Stomach (tissue), 9 donors: ENCODE data around the gene COX19. TPM values are rescaled to one million over a fixed set of nuclear protein-coding genes. Genes with fewer than 3 reads are reported as not detected.

Experiments used
- DNase-seq, 2 donors: peaks; one replicate each; pipeline versions ENCODE4 v3.0.0 to v3.0.0-alpha.2; 2013 to 2019
- H3K27ac ChIP-seq, 5 donors: fragments of 200-600 bp in 4 of 5; sonication (generic) in 4 of 5; one replicate each; pipeline ENCODE4 v1.5.1; 2013 to 2019; ENCODE audit warnings: mild to moderate bottlenecking in 1 of 5, moderate library complexity in 1 of 5
- H3K27me3 ChIP-seq, 3 donors: fragments of 200-600 bp; sonication (generic); one replicate each; pipeline ENCODE4 v1.5.1; 2017 to 2019; ENCODE audit warnings: mixed run types in 1 of 3
- H3K36me3 ChIP-seq, 4 donors: fragments of 200-600 bp; sonication (generic); 1 replicate in 3 of 4; 2 replicates in 1 of 4; pipeline ENCODE4 v1.5.1; 2016 to 2019
- H3K4me1 ChIP-seq, 4 donors: fragments of 200-600 bp; sonication (generic); one replicate each; pipeline ENCODE4 v1.5.1; 2016 to 2019
- H3K4me3 ChIP-seq, 4 donors: fragments of 200-600 bp; sonication (generic) in 3 of 4; one replicate each; pipeline ENCODE4 v1.5.1; 2016 to 2019; ENCODE audit warnings: mild to moderate bottlenecking in 1 of 4
- H3K9me3 ChIP-seq, 4 donors: fragments of 200-600 bp; sonication (generic); one replicate each; pipeline ENCODE4 v1.5.1; 2016 to 2019
- EP300 ChIP-seq: sonication (generic); formaldehyde crosslinking; IDR thresholded peaks from one replicate; pipeline ENCODE4 v1.6.1; 2017; ENCODE audit warnings: antibody characterized with exemption
- POLR2A ChIP-seq, 4 donors: fragments of 450-650 bp; IDR thresholded peaks; one replicate each; pipeline ENCODE4 v1.6.1; 2016; ENCODE audit warnings: antibody characterized with exemption in 4 of 4, control low read depth in 2 of 4, mild to moderate bottlenecking in 1 of 4, moderate library complexity in 1 of 4
- POLR2AphosphoS5 ChIP-seq, 3 donors: sonication (generic); formaldehyde crosslinking; IDR thresholded peaks; one replicate each; pipeline ENCODE4 v1.6.1; 2016; ENCODE audit warnings: antibody characterized with exemption in 3 of 3
- WGBS, 5 donors: extraction: QIAGEN DNeasy Blood & Tissue Kit in 3 of 5; methylation state at CpG; one replicate each; pipeline versions ENCODE4 v1.1.5 to v1.1.7; 2013 to 2018; 5-methylcytosine and 5-hydroxymethylcytosine counted together
- intact Hi-C: fragments of 100-400 bp; cut with DNase I; formaldehyde crosslinking; loops from one replicate; pipeline ENCODE4 v1.15.1; 2023; ENCODE audit warnings: low total_unique reads
- polyA plus RNA-seq, 3 donors: library from polyadenylated mRNA; stranded (reverse); fragments of 200-250 nt; gene quantifications; one replicate each; pipeline ENCODE4 v1.2.3, GENCODE V29; 2013
- total RNA-seq, 5 donors: library from RNA; depleted of rRNA; stranded (reverse); fragments of >200 nt; gene quantifications; one replicate each; pipeline versions ENCODE4 v1.1.0 to v1.2.3, GENCODE V29; 2014 to 2016
- TF ChIP-seq, protein P1 (sequence below), 7 experiments: fragments of 450-650 bp in 4 of 7; fragments of 200-600 bp in 3 of 7; sonication (generic) in 3 of 7; IDR thresholded peaks; one replicate each; pipeline ENCODE4 v1.5.1; 2016 to 2019; ENCODE audit warnings: antibody characterized with exemption in 7 of 7, control low read depth in 2 of 7, mild to moderate bottlenecking in 1 of 7
- donor health status: healthy with polysubstance abuse.
- donor health status: Bipolar disorder and iron deficiency.
- donor health status: healthy.

The COX19 gene
- total and polyA plus RNA-seq, 8 donors = 2.3 to 26.6 (median 6.6) TPM

DNA sequence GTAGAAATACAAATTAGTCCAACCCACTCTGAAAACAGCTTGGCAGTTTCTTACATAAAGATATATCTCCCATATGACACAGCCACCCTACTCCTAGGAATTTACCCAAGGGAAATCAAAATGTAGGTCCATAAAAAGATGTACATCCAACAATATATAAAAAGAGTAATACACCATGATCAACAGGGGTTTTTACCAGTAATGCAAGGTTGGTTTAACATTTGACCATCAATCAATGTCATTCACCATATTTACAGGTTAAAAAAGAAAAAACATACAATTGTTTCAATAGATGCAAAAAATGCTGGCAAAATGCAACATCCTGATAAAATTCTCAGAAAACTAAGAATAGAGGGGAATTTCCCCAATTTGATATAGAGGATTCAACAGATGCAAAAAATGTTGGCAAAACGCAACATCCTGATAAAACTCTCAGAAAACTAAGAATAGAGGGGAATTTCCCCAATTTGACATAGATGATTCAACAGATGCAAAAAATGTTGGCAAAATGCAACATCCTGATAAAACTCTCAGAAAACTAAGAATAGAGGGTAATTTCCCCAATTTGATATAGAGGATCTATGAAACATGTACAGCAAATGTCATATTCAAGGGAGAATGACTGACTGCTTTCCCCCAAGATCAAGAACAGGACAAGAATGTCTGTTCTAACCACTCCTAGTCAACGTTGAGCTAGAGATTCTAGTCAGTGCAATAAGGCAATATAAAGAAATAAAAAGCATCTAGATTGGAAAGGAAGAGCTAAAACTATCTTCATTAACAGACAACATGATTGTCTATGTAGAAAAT is 34.5 kb downstream of the COX19 start:
- TF ChIP-seq, protein P1, sequence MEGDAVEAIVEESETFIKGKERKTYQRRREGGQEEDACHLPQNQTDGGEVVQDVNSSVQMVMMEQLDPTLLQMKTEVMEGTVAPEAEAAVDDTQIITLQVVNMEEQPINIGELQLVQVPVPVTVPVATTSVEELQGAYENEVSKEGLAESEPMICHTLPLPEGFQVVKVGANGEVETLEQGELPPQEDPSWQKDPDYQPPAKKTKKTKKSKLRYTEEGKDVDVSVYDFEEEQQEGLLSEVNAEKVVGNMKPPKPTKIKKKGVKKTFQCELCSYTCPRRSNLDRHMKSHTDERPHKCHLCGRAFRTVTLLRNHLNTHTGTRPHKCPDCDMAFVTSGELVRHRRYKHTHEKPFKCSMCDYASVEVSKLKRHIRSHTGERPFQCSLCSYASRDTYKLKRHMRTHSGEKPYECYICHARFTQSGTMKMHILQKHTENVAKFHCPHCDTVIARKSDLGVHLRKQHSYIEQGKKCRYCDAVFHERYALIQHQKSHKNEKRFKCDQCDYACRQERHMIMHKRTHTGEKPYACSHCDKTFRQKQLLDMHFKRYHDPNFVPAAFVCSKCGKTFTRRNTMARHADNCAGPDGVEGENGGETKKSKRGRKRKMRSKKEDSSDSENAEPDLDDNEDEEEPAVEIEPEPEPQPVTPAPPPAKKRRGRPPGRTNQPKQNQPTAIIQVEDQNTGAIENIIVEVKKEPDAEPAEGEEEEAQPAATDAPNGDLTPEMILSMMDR (IDR thresholded peaks at IDR 0.05) = no peak
- TF ChIP-seq POLR2AphosphoS5 (IDR thresholded peaks at IDR 0.05) (no peak), EP300 (no peak), POLR2A (IDR thresholded peaks at IDR 0.05) (no peak)
- Histone ChIP-seq H3K4me1 (peaks cover 0 to 19% (median 5%) of the 10 kb centered on the region in 4 donors), H3K9me3 (peaks cover 0 to 8% (median 0%) of the 10 kb centered on the region in 4 donors), H3K4me3 (no peak overlapping the region), H3K36me3 (peaks cover 0 to 13% (median 0%) of the 10 kb centered on the region in 4 donors), H3K27ac (no peak overlapping the region), H3K27me3 (no peaks in the 10 kb centered on the region)
- no peak for DNase-seq
- intact Hi-C loops = no loop called here
- 55 to 75% (median 62%) methylated on average over 2 of the region's 2 CpGs for WGBS, 5 donors

DNA sequence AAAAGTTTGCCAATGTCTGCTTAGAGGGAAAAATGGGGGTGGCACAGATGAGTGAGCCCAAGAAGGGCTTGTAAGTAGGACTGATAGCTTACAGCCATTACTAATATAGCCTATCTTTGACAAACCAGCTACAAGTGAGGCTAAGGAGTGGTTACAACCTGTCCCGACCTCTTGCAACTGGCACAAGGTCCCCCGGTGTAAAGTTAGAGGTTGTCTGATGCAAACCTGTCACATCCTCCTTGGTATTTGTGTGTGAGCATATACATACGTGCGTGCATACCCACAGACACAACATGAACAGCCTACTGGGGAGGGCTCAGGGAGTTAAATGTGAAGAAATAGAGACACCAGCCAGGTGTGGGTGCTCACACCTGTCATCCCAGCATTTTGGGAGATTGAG is 35.5 kb downstream of the COX19 start:
- peaks cover 0 to 21% (median 4%) of the 10 kb centered on the region in 4 donors for H3K36me3 ChIP-seq
- intact Hi-C loops = no loop called here
- no peak for DNase-seq

GRCh38 chr7:938546-939185 is 36.7 kb downstream of the COX19 start:
- intact Hi-C loops = no loop called here
- H3K9me3 ChIP-seq = peaks cover 0 to 8% (median 0%) of the 10 kb centered on the region in 4 donors
- peaks cover 0 to 28% (median 10%) of the 10 kb centered on the region in 4 donors for H3K36me3 ChIP-seq
- TF ChIP-seq, protein P1 (IDR thresholded peaks at IDR 0.05) = no peak
- TF ChIP-seq POLR2A (IDR thresholded peaks at IDR 0.05) = no peak
- TF ChIP-seq EP300 = no peak
- TF ChIP-seq POLR2AphosphoS5 (IDR thresholded peaks at IDR 0.05) = no peak
- no peak overlapping the region for H3K4me3 ChIP-seq
- no peak for DNase-seq
- H3K4me1 ChIP-seq = peaks cover 0 to 8% (median 0%) of the 10 kb centered on the region in 4 donors
- no peaks in the 10 kb centered on the region for H3K27me3 ChIP-seq
- 92 to 97% (median 96%) methylated on average over 21 to 27 of the region's 27 CpGs for WGBS, 5 donors
- no peak overlapping the region for H3K27ac ChIP-seq

More for the DNA sequence above, 35.5 kb downstream of the COX19 start:
- TF ChIP-seq EP300 (no peak), POLR2A (IDR thresholded peaks at IDR 0.05) (no peak), POLR2AphosphoS5 (IDR thresholded peaks at IDR 0.05) (no peak)
- TF ChIP-seq, protein P1 (IDR thresholded peaks at IDR 0.05) = no peak
- peaks cover 0 to 13% (median 1%) of the 10 kb centered on the region in 4 donors for H3K4me1 ChIP-seq
- no peak overlapping the region for H3K27ac ChIP-seq
- peaks cover 0 to 8% (median 0%) of the 10 kb centered on the region in 4 donors for H3K9me3 ChIP-seq
- H3K4me3 ChIP-seq = no peak overlapping the region
- H3K27me3 ChIP-seq = no peaks in the 10 kb centered on the region
- whole genome bisulfite sequencing, 5 donors = 87 to 95% (median 89%) methylated on average over 4 of the region's 4 CpGs

- Histone ChIP-seq H3K27me3 (no peaks in the 10 kb centered on the region), H3K9me3 (peaks cover 0 to 8% (median 0%) of the 10 kb centered on the region in 4 donors), H3K4me1 (peaks cover 0 to 8% (median 0%) of the 10 kb centered on the region in 4 donors), H3K4me3 (no peak overlapping the region), H3K36me3 (peaks cover 0 to 28% (median 10%) of the 10 kb centered on the region in 4 donors), H3K27ac (no peak overlapping the region)
- TF ChIP-seq, protein P1 (IDR thresholded peaks at IDR 0.05) = no peak
- TF ChIP-seq POLR2AphosphoS5 (IDR thresholded peaks at IDR 0.05) = no peak
- no peak for TF ChIP-seq EP300
- no peak for TF ChIP-seq POLR2A (IDR thresholded peaks at IDR 0.05)
- DNase-seq = no peak
- 87 to 94% (median 90%) methylated on average over 12 to 16 of the region's 16 CpGs for WGBS, 5 donors
- intact Hi-C loops = no loop called here
Measured at GRCh38 chr7:937856-938484, 37.4 kb downstream of the COX19 start.
